ENCODE data around the gene C1RL.

Gene C1RL

DNA sequence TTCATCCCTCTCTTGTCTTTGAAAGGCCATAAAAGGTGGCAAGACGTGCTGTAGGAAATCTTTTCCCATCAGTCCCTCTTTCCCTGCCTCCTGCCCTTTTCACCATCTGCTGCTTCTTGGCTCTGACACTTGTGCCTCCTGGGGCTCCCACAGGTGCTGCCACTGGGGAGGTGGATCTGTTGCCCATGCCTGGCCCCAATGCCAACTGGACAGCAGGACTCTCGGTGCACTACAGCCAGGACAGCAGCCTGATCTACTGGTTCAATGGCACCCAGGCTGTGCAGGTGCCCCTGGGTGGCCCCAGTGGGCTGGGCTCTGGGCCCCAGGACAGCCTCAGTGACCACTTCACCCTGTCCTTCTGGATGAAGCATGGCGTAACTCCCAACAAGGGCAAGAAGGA lies 27.7 kb upstream of the C1RL start:
- DNase-seq, result no peak

- no peak for DNase-seq
Measured at GRCh38 chr12:7136071-7136470, 27.1 kb upstream of the C1RL start.

- DNase-seq, result no peak
Measured at GRCh38 chr12:7134396-7135166, 25.6 kb upstream of the C1RL start.

- no peak for DNase-seq
Measured at GRCh38 chr12:7131502-7131866, 22.5 kb upstream of the C1RL start.

DNA sequence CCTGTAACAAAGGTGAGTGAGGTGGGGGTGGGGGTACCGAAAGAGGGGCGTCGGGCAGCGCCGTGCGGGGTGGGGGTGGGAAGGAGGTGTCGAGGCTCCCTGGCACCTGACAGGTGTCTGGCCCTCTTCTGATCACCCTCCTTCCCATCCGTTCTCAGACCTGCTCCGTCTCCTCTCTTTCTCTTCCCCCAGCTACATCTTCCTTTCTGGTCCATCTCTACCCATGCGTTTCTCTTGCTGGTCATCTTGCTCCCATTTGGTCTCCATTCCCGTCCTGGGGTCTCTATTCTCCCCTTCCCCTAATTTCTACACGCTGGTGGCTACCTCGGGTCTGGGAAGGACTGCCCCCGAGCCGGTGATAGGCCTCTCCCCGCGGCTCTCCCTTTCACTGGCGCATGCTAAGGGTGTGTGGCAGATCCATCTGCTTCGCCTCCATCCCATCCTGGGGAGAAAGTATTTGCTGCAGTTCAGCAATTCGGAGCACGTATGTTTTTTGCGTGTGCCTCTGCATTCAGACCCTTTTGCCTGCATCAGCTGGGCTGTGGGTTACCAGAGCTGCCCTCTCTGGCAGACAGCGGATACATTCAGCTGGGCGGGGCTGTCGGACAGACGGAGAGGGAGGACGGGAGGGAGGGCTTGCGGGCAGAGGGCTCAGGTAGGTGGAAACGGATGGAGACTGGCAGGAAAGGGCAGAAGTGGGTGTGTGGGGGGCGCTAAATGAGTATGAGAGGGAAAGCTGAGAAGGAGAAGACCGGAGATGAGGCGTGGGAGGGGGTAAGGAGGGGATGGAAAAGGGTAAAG lies 21.9 kb upstream of the C1RL start:
- DNase-seq, result no peak

DNA sequence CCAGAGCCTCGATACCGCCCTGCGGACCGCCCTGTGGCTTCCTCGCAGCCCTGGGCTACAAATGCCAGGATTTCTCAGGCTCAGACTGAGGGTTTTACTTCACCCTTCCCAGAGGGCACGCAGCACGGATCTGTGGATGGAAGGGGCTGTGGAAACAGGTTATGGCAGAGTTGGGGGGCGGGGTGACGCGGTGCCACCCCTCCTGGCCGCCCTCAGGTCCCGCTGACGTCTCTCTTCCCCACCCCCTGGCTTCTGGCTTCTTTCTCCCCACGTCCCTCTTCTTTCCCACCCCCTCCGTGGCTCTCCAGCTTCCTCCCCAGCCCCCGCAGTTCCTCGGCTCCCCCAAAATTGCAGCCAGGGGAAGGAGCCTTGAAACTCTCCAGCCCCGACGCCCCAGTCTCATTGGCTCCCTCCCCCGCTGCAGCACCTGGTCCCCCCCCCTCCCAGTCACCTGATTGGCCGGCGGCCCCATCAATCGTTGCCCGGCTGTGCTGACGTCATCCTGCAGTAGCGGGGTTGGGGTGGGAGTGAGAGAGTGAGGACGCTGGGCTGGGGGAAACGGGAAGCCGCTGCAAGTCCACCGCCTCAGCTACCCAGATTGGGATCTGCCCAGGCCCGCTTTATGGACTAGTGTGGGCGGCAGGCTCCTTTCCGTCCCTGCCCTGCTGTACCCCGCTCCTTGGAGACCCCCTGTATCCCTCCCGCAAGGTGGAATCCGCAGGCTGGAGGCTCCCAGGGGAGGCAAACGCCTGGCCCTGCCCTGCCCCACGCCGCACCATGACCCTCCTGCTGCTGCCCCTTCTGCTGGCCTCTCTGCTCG lies 21.1 kb upstream of the C1RL start, which contains the start of gene CLSTN3:
Gene CLSTN3, plus strand, starts transcription at position 500 of the 820 bp plus-strand sequence. Its CDS starts 278 bp downstream, at position 778.
- peak; percentile 80 for DNase-seq

DNA sequence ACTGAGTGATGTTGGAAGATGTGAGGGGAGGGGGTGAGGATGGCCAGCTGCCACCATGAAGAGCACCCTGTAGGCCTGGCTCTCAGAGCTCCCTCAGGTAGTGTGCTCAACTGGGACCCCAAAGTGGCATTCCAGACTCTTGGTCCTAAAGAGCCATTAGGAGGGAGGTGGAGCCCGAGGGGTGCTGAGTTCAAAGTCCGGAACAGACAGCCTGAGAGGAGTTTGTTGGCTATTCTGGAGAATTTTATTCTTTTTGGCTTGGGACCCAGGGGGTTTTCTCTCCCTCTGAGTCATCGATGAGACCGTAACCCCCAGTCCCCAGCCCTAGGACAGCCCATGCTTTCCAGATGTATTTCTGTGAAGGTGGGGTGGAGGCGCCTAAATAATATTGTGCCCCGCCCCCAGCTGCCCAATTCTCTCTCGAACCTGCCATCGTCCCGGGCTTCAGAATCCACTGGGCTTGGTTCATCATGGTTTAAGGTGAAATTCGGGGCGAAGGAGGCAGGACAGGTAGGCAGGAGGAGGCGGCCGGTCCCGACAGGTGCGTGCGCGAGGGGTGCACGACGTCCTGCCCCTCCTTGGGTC lies 20.4 kb upstream of the C1RL start:
- no peak for DNase-seq

GRCh38 chr12:7128681-7129286 lies 19.8 kb upstream of the C1RL start, which contains the start of gene RBP5:
Gene RBP5, minus strand, starts transcription at chr12:7128889. Its CDS starts 114 bp downstream, at chr12:7128775.
- DNase-seq, result no peak

DNA sequence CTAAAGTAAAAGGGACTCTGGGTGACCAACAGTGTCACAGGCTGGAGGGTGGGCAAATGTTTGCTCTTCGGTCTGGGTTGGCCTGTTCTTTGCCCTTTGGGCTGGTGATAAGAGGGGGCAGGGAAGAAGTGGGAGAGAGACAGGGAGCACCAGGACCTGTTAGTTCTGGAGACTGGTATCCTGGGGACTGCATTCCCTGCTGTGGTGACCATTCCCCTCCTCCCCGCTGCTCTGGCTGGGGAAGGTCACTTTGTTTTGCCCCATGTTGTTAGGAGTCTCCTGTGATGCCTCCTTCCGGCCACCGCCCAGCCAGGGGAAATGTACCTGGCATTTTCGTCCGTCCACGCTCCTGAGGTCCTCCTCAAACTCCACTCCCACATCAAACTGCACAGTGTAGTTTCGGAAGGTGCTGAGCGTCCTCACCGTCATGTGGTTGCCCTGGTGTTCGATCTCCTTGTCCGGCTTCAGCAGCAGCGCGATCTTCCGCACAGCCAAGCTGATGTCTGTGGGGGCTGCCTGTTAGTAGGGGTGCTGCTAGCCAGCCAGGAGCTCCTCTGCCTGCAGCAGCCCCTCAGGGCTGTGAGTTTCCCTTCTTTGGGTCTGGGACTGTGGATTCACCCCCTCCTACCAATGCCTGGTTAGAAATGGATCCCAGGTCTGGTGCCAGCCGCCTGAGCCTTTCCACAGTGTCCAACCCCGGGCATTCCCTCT lies 19.1 kb upstream of the C1RL start:
- no peak for DNase-seq

DNA sequence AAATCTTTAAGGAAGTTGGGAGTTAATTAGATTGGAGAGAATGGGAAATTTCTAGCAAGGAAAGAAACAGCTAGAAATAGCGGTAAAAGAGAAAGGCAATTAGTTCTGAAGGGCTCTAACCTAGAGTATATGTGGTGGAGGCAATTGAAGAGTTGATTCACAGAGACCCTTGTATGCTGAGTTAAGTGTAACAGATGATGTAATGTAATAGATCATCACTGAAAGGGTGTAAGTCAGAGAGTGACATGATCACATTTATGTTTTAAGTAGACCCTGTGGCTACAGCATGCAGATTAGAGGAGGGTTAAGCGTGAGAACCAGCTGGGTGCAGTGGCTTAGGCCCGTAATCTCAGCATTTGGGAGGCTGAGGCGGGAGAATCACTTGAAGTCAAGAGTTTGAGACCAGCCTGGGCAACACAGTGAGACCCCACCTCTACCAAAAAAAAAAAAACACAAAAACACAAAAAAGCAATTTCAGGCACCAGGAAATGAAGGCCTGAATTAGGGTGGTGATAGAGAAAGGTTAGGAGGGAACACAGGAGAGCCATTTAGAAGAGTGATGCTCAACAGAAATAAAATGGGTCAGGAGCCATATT lies 16.7 kb upstream of the C1RL start:
- no peak for DNase-seq

DNA sequence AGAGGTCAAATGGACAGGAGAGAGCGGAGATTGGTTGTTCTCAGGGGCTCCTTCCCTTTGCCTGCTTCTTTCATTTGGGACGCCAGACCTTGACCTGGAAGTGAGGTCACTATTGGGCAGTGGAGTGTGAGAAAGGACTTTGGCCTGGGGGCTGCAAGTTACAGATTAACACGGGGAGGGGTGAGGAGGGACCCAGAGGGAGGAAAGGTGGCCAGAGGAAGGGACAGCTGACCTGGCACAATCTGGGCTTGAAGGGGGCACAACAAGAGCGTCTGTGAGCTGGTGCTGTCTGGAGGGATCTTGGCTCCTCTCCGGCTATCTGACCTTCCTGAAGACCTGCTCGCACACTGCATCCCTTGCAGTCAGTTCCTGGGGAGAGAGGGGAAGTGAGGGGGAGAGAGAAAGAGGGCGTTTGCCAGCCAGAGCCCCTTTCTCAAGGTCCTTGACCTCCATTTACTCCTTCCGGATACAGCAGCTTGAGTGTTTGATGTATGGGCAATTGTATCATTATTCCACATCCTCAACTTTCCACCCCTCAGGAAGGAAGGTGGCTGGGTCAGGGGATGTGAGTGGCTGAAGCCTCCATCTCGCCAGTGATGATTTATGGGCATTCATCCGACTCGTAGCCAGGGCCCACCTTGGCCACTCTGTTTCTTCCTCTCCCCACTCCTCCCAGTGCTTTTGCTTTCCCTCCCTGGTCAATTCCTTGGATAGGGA lies 14.9 kb upstream of the C1RL start:
- no peak for DNase-seq

DNA sequence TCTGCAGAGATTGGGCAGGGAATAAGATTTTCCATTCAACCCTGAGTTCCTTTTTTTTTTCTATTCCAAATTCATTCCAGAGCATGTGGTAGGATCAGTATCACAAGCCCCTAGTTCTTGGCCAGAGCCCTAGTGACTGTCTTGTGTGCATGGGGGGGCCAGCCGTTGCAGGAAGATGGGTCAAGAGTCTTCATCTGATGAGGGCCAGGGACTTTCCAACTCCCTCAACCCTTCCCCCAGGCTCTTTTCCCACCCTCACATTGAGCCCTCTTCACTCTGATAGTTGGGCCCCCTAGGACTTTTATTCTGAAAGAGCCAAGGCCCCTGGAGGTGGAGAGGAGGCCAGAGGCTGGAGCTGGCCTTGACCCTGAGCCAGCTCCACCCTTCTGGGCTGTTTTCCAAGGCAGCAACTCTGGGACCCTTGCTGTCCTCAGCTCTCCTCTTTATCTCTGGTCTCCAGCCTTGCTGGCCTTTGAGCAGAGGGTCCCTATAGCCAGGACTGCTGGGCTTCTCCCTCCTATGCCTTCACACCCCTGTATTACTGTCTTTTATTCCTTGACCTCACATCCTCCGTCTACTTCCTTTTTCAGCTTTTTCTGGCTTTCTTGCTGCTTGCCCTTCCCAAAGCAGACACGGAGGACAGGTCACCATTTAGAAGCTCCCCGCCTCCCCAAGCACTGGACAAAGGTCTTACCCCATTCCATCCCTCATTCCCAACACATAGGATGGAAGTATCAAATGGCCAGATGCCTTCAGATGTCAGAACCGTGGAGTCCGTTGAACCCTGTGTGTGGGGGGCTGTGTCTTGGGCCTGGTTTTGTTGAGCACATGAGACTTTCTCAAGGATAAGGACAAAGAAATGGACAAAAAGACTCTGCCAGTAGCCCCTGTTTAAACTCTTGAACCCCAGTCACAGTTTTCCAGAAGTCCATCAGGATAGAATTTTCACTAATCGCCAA lies 14.1 kb upstream of the C1RL start:
- DNase-seq, result no peak

GRCh38 chr12:7121324-7121723 lies 12.3 kb upstream of the C1RL start:
- DNase-seq, result no peak

DNA sequence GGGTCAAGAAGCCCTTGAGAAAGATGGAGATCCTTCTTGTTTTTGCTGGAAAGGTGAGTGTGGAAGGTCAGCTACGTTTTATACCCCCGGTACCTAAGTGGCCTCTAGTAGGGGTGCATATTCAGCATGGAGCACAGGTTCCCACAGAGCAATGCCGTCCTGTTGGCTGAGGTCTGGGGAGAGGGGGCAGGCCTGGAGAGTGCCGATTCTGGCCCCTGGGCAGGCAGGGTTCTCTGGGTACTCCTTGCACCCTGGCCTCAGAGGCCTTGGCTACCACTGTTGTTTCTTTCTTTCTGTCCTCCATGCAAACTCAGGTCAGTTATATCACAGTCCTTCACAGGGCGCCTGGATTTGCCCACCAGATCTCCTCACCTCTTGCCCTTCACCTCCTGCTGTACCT lies 11.2 kb upstream of the C1RL start:
- no peak for DNase-seq

DNA sequence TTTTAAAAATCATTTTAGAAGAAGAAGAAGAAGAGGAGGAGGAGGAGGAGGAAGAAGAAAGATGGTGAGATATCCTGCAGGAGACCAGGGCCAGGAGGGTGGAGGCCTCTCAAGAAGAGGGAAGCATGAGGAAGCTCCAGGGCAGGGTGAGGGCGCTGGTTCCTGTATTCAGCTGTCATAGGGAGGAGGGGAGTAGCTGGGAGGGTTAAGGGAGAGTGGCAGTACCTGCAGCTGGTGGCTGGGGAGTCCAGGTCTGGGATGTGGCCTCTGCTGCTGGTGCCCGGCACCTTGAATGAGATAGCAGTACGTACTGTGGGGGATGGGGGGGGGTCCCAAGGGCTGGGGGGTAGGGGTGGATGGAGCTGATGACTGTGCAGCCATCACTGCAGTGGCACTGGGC lies 9.9 kb upstream of the C1RL start:
- DNase-seq, result no peak

GRCh38 chr12:7117670-7118069 lies 8.7 kb upstream of the C1RL start:
- no peak for DNase-seq

GRCh38 chr12:7116916-7117315 lies 7.9 kb upstream of the C1RL start:
- DNase-seq, result no peak

GRCh38 chr12:7116196-7116595 lies 7.2 kb upstream of the C1RL start:
- no peak for DNase-seq

DNA sequence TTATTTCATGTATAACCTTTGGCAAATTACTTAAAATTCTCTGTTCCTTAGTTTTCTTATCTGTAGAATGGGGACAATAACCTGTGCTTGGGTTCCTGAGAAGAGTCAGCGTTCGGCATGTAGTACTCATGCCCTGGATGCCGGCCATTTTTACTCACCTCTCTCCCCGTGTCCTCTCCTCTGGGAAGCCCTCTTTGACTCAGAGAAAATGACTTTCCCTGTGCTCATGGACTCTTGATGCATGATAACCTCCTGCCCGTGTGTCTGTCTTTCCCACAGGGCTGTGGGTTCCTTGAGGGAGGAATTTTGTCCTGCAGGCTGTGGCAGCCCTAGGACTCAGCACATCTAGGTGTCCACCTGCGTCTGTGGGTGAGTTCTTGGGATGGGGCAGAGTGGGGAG lies 5.8 kb upstream of the C1RL start:
- DNase-seq, result no peak

GRCh38 chr12:7114008-7114407 lies 5.0 kb upstream of the C1RL start:
- DNase-seq, result no peak

Measured in activated CD4-positive, alpha-beta T cell treated with anti-CD3 and anti-CD28 coated beads for 1 hour (primary cell).